Neural progenitor cell (in vitro differentiated cells): ENCODE results near the gene SPOCK1. TPM values are rescaled to one million over a fixed set of nuclear protein-coding genes. Genes with fewer than 3 reads are reported as not detected.

Experiments used
- DNase-seq: peaks from one replicate; pipeline ENCODE4 v3.0.0-alpha.2; 2016; ENCODE audit warnings: low spot score
- H2AFZ ChIP-seq: fragments of 200-600 bp; sonication (generic); replicated peaks from 2 replicates; pipeline ENCODE4 v1.6.1; 2016; ENCODE audit warnings: antibody characterized with exemption
- H3F3A ChIP-seq: fragments of 200-600 bp; sonication (generic); 2 replicates; pipeline ENCODE4 v1.6.1; 2016; ENCODE audit warnings: antibody characterized with exemption, low read depth
- H3K27ac ChIP-seq: fragments of 200-600 bp; sonication (generic); 2 replicates; pipeline ENCODE4 v1.5.1; 2016; ENCODE audit warnings: mild to moderate bottlenecking
- H3K27me3 ChIP-seq: fragments of 200-600 bp; sonication (generic); 2 replicates; pipeline ENCODE4 v1.6.1; 2016; ENCODE audit warnings: mild to moderate bottlenecking, moderate library complexity
- H3K36me3 ChIP-seq: fragments of 200-600 bp; sonication (generic); 2 replicates; pipeline ENCODE4 v1.5.1; 2016
- H3K4me1 ChIP-seq: fragments of 200-600 bp; sonication (generic); 2 replicates; pipeline ENCODE4 v1.6.1; 2016; ENCODE audit warnings: mixed run types
- H3K4me2 ChIP-seq: fragments of 200-600 bp; sonication (generic); 2 replicates; pipeline ENCODE4 v1.6.1; 2016
- H3K4me3 ChIP-seq: fragments of 200-600 bp; sonication (generic); 2 replicates; pipeline ENCODE4 v1.5.1; 2016
- H3K79me2 ChIP-seq: fragments of 200-600 bp; sonication (generic); 2 replicates; pipeline ENCODE4 v1.6.1; 2016; ENCODE audit warnings: low read depth
- H3K9ac ChIP-seq: fragments of 200-600 bp; sonication (generic); 2 replicates; pipeline ENCODE4 v1.6.1; 2016
- H3K9me3 ChIP-seq: fragments of 200-600 bp; sonication (generic); 2 replicates; pipeline ENCODE4 v1.5.1; 2016; ENCODE audit warnings: low read depth
- H4K20me1 ChIP-seq: fragments of 200-600 bp; sonication (generic); 2 replicates; pipeline ENCODE4 v1.6.1; 2016; ENCODE audit warnings: low read depth
- H3K27ac Mint-ChIP-seq: 3 replicates; pipeline ENCODE4 v1.8.0; 2021; ENCODE audit warnings: mixed read lengths
- H3K27me3 Mint-ChIP-seq: 2 replicates; pipeline ENCODE4 v1.8.0; 2022; ENCODE audit warnings: low read depth, mild to moderate bottlenecking, inconsistent platforms, moderate library complexity, mixed read lengths; ENCODE audit not compliant: insufficient read depth
- H3K36me3 Mint-ChIP-seq: 3 replicates; pipeline ENCODE4 v1.8.0; 2021; ENCODE audit warnings: mixed read lengths
- H3K4me1 Mint-ChIP-seq: 3 replicates; pipeline ENCODE4 v1.8.0; 2021; ENCODE audit warnings: mixed read lengths
- H3K4me3 Mint-ChIP-seq: 3 replicates; pipeline ENCODE4 v1.8.0; 2021; ENCODE audit warnings: mild to moderate bottlenecking, moderate library complexity, mixed read lengths
- H3K9me3 Mint-ChIP-seq: 3 replicates; pipeline ENCODE4 v1.8.0; 2020; ENCODE audit warnings: mixed read lengths
- EZH2 ChIP-seq: fragments of 200-600 bp; sonication (generic); IDR thresholded peaks from 2 replicates; pipeline ENCODE4 v1.6.1; 2017; ENCODE audit warnings: antibody characterized with exemption, mild to moderate bottlenecking, moderate library complexity
- EZH2phosphoT487 ChIP-seq: fragments of 200-600 bp; sonication (generic); IDR thresholded peaks from 2 replicates; pipeline ENCODE4 v1.6.1; 2017; ENCODE audit warnings: antibody characterized with exemption
- total RNA-seq: library from RNA; depleted of rRNA; stranded (reverse); fragments of >200 nt; gene quantifications from 2 replicates; pipeline ENCODE4 v1.2.3, GENCODE V29; 2015; ENCODE audit warnings: low replicate concordance
- TF ChIP-seq, protein P1 (sequence below): fragments of 200-600 bp; sonication (generic); IDR thresholded peaks from 2 replicates; pipeline ENCODE4 v1.5.1; 2017; ENCODE audit warnings: antibody characterized with exemption, mild to moderate bottlenecking

Gene SPOCK1
- total RNA-seq, 1 donor from 2014 or later = 6.9 TPM

DNA sequence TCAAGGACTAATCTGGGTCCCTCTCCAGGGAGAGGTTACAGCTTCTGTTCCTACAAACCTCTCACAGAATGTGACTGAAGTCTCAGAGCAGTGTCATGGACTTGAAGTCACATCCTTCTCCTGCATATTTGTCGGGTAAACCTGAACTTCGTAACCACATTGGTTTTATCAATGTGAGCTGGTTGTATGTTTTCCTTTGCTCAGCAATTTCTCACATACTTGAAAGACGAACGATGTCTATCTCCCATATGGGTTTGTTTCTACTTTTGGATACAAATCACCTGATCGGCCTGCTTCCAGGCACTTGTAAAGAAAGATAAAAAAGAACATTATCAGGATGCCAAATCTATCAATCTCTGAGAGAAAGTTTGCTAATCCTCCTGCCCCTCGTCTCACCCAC, 411.0 kb downstream of the SPOCK1 start:
- Histone ChIP-seq H4K20me1 (no peaks in the 10 kb centered on the region), H3K4me2 (no peak overlapping the region), H3K4me3 (no peak overlapping the region), H2AFZ (no peak overlapping the region), H3K4me1 (peaks cover 25% of the 10 kb centered on the region), H3K36me3 (no peaks in the 10 kb centered on the region), H3K9ac (no peak overlapping the region), H3F3A (peaks cover 13% of the 10 kb centered on the region), H3K9me3 (no peaks in the 10 kb centered on the region), H3K27ac (no peak overlapping the region), H3K79me2 (no peaks in the 10 kb centered on the region), H3K27me3 (no peaks in the 10 kb centered on the region)
- DNase-seq = no peak
- Mint-ChIP-seq H3K9me3 (no peaks in the 10 kb centered on the region), H3K36me3 (no peaks in the 10 kb centered on the region), H3K4me3 (no peak overlapping the region), H3K4me1 (peaks cover 50% of the 10 kb centered on the region), H3K27me3 (peaks cover 11% of the 10 kb centered on the region), H3K27ac (no peak overlapping the region)
- TF ChIP-seq EZH2 = no peak
- no peak for TF ChIP-seq EZH2phosphoT487
- TF ChIP-seq, protein P1, sequence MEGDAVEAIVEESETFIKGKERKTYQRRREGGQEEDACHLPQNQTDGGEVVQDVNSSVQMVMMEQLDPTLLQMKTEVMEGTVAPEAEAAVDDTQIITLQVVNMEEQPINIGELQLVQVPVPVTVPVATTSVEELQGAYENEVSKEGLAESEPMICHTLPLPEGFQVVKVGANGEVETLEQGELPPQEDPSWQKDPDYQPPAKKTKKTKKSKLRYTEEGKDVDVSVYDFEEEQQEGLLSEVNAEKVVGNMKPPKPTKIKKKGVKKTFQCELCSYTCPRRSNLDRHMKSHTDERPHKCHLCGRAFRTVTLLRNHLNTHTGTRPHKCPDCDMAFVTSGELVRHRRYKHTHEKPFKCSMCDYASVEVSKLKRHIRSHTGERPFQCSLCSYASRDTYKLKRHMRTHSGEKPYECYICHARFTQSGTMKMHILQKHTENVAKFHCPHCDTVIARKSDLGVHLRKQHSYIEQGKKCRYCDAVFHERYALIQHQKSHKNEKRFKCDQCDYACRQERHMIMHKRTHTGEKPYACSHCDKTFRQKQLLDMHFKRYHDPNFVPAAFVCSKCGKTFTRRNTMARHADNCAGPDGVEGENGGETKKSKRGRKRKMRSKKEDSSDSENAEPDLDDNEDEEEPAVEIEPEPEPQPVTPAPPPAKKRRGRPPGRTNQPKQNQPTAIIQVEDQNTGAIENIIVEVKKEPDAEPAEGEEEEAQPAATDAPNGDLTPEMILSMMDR = no peak

DNA sequence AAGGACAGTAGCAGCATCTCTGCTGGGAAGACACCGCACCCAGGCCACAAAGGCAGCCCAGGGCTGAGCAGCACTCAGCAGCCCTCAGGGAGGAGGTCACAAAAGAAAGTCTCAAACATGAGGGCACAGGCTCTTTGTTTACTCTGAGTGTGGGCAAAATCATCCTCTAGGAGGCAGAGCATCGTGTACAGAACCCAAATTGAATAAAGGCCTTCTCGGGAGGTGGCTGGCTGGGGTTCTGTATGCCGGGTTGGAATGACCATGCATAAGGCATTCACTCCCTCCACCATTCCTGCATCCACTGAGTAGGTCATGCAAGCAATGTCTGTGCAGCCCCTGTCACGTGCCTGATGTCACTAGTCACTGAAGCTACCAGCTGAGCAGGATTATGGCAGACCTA, 412.8 kb downstream of the SPOCK1 start:
- H3K4me1 ChIP-seq = peaks cover 18% of the 10 kb centered on the region
- no peak overlapping the region for H3K4me3 ChIP-seq
- no peaks in the 10 kb centered on the region for H3K79me2 ChIP-seq
- Mint-ChIP-seq H3K4me3 (no peak overlapping the region), H3K27ac (peak overlapping the region; percentile 2), H3K36me3 (no peaks in the 10 kb centered on the region), H3K27me3 (peaks cover 8% of the 10 kb centered on the region), H3K4me1 (peaks cover 36% of the 10 kb centered on the region), H3K9me3 (no peaks in the 10 kb centered on the region)
- no peaks in the 10 kb centered on the region for H3K27me3 ChIP-seq
- no peak overlapping the region for H3K27ac ChIP-seq
- H3K9me3 ChIP-seq = no peaks in the 10 kb centered on the region
- TF ChIP-seq EZH2phosphoT487 (no peak), EZH2 (no peak)
- TF ChIP-seq, protein P1 = peak; percentile 8
- no peak overlapping the region for H3K4me2 ChIP-seq
- H3F3A ChIP-seq = peaks cover 12% of the 10 kb centered on the region
- no peak overlapping the region for H3K9ac ChIP-seq
- H3K36me3 ChIP-seq = no peaks in the 10 kb centered on the region
- H2AFZ ChIP-seq = peak overlapping the region; percentile 50
- H4K20me1 ChIP-seq = no peaks in the 10 kb centered on the region
- peak; percentile 21 for DNase-seq

DNA sequence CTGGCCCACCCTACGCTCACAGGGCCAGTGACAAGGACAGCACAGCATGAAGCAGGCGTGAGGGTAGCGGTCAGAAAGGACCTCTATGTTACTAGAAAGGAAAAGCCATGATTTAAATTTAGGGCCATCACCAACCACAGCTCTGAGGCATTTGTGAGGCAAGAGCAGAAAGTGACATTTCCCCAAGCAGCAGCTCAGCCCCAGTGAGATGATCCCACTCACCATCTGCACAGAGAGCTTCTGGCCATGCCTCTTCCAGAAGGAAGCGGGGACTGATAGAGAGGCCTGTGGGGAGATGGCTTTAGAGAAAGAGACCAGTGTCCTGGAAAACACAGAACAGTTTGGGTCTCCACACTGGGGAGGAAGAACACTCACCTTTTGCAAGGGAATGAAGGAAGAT, 413.9 kb downstream of the SPOCK1 start:
- DNase-seq = no peak
- Histone ChIP-seq H3K4me1 (peaks cover 15% of the 10 kb centered on the region), H3K4me2 (no peak overlapping the region), H3K9me3 (no peaks in the 10 kb centered on the region), H3K27me3 (no peaks in the 10 kb centered on the region), H3K36me3 (no peaks in the 10 kb centered on the region), H3F3A (peaks cover 1% of the 10 kb centered on the region), H4K20me1 (no peaks in the 10 kb centered on the region), H3K9ac (no peak overlapping the region), H3K4me3 (no peak overlapping the region), H2AFZ (no peak overlapping the region), H3K79me2 (no peaks in the 10 kb centered on the region), H3K27ac (no peak overlapping the region)
- Mint-ChIP-seq H3K36me3 (no peaks in the 10 kb centered on the region), H3K4me3 (no peak overlapping the region), H3K4me1 (peaks cover 35% of the 10 kb centered on the region), H3K27ac (no peak overlapping the region), H3K9me3 (no peaks in the 10 kb centered on the region), H3K27me3 (peaks cover 11% of the 10 kb centered on the region)
- TF ChIP-seq EZH2 (no peak), EZH2phosphoT487 (no peak)
- TF ChIP-seq, protein P1 = no peak
